ENCODE data around the gene UBQLN4.

Gene UBQLN4

DNA sequence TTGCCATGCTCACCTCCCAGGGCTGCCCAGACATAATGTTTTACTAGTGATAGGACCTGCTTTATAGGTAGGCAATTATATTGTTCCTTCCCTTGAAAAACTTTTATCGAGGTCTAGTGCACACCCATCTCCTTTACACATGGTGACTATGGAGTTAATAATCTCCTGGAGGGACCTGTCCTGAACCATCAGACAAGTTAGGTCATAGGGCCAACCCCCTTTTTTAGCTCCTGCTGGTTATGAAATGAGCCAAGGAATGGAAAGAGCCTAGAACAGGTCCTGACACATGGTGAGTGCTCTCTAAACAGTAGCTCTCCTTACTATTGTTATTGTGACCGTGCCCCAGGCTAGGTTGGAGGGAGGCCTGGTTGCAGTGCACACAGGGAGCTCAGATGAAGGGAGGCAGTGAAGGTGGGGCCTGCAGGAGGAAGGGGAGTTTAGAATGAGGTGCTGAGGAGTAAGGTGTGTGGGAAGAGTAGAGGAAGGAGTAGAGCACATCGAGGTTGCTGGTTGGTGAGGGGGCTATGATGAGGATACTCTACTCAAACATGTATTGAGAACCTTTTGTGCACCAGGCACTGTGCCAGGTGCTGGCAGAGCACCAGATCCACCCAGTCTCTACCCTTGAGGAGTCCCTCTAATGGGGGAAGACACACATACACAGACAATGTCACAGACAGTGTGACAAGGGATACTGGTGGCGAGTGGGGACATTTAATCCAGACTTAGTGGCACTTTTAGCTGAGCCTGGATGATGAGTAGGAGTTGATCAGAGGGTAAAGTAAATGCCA lies 46.8 kb upstream of the UBQLN4 start:
- Histone ChIP-seq H3K9ac (ENCODE audit: low read length) (no peak overlapping the region), H3K27ac (ENCODE audit: low read length) (no peak overlapping the region), H3K27me3 (replicated peaks; ENCODE audit: insufficient read depth, low read length) (no peaks in the 10 kb centered on the region), H3K4me2 (ENCODE audit: low read depth, low read length) (no peak overlapping the region), H3K4me3 (ENCODE audit: low read length) (no peak overlapping the region), H3K36me3 (replicated peaks; ENCODE audit: insufficient read depth, low read length) (no peaks in the 10 kb centered on the region), H3F3A (ENCODE audit: insufficient read depth, low read length) (peaks cover 4% of the 10 kb centered on the region; the same call in 1 of the 2 replicates), H4K20me1 (ENCODE audit: insufficient read depth, low read length) (no peaks in the 10 kb centered on the region), H3K9me2 (replicated peaks; ENCODE audit: insufficient read depth, low read length) (no peaks in the 10 kb centered on the region), H3K9me3 (replicated peaks; ENCODE audit: insufficient read depth, low read length) (no peaks in the 10 kb centered on the region), H3K79me2 (ENCODE audit: low read length) (no peaks in the 10 kb centered on the region), H3K4me1 (ENCODE audit: low read length) (peaks cover 19% of the 10 kb centered on the region), H2AFZ (ENCODE audit: low read length) (no peak overlapping the region)
- TF ChIP-seq, protein P1, sequence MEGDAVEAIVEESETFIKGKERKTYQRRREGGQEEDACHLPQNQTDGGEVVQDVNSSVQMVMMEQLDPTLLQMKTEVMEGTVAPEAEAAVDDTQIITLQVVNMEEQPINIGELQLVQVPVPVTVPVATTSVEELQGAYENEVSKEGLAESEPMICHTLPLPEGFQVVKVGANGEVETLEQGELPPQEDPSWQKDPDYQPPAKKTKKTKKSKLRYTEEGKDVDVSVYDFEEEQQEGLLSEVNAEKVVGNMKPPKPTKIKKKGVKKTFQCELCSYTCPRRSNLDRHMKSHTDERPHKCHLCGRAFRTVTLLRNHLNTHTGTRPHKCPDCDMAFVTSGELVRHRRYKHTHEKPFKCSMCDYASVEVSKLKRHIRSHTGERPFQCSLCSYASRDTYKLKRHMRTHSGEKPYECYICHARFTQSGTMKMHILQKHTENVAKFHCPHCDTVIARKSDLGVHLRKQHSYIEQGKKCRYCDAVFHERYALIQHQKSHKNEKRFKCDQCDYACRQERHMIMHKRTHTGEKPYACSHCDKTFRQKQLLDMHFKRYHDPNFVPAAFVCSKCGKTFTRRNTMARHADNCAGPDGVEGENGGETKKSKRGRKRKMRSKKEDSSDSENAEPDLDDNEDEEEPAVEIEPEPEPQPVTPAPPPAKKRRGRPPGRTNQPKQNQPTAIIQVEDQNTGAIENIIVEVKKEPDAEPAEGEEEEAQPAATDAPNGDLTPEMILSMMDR (IDR thresholded peaks at IDR 0.05; ENCODE audit: low read length) = no peak
- TF ChIP-seq EZH2phosphoT487 (IDR thresholded peaks at IDR 0.05; ENCODE audit: low read length) (no peak), EZH2 (optimal IDR thresholded peaks at IDR 0.05; ENCODE audit: low read depth, low read length) (no peak)
- DNase-seq = no peak

GRCh38 chr1:156099282-156099681 lies 45.7 kb upstream of the UBQLN4 start:
- no peak overlapping the region for H3K4me3 ChIP-seq (ENCODE audit: low read length)
- TF ChIP-seq, protein P1 (IDR thresholded peaks at IDR 0.05; ENCODE audit: low read length) = no peak
- TF ChIP-seq EZH2 (optimal IDR thresholded peaks at IDR 0.05; ENCODE audit: low read depth, low read length) (no peak), EZH2phosphoT487 (IDR thresholded peaks at IDR 0.05; ENCODE audit: low read length) (no peak)
- no peaks in the 10 kb centered on the region for H3K79me2 ChIP-seq (ENCODE audit: low read length)
- H3K9ac ChIP-seq (ENCODE audit: low read length) = no peak overlapping the region
- no peaks in the 10 kb centered on the region for H3K27me3 ChIP-seq (replicated peaks; ENCODE audit: insufficient read depth, low read length)
- no peaks in the 10 kb centered on the region for H3K9me2 ChIP-seq (replicated peaks; ENCODE audit: insufficient read depth, low read length)
- no peaks in the 10 kb centered on the region for H4K20me1 ChIP-seq (ENCODE audit: insufficient read depth, low read length)
- no peak overlapping the region for H3K4me2 ChIP-seq (ENCODE audit: low read depth, low read length)
- no peak for DNase-seq
- H2AFZ ChIP-seq (ENCODE audit: low read length) = no peak overlapping the region
- no peaks in the 10 kb centered on the region for H3K9me3 ChIP-seq (replicated peaks; ENCODE audit: insufficient read depth, low read length)
- H3F3A ChIP-seq (ENCODE audit: insufficient read depth, low read length) = peaks cover 4% of the 10 kb centered on the region; the same call in 1 of the 2 replicates
- H3K36me3 ChIP-seq (replicated peaks; ENCODE audit: insufficient read depth, low read length) = no peaks in the 10 kb centered on the region
- H3K27ac ChIP-seq (ENCODE audit: low read length) = no peak overlapping the region
- H3K4me1 ChIP-seq (ENCODE audit: low read length) = peaks cover 16% of the 10 kb centered on the region

DNA sequence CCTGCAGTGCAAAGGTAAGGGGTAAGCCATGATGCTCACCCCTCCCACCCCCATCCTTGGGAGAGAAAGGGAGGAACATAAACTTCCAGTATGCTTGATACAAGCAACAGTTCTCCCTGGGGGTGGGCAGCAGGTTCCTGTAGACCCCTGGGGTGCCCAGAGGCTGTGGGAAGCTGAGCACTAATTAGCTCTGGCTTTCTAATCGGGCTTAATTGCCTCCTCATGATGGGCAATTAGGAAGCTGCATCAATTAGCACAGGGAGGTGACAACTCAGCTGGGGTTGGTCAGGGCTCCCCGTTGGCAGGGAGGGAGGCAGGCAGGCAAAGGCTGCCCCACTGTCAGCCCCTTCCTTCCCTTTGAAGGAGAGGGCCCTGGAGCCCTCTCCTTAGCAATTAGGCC lies 45.2 kb upstream of the UBQLN4 start:
- Histone ChIP-seq H2AFZ (ENCODE audit: low read length) (no peak overlapping the region), H3K27me3 (replicated peaks; ENCODE audit: insufficient read depth, low read length) (no peaks in the 10 kb centered on the region), H3K36me3 (replicated peaks; ENCODE audit: insufficient read depth, low read length) (no peaks in the 10 kb centered on the region), H3K79me2 (ENCODE audit: low read length) (no peaks in the 10 kb centered on the region), H3F3A (ENCODE audit: insufficient read depth, low read length) (peaks cover 4% of the 10 kb centered on the region; the same call in 1 of the 2 replicates), H3K4me2 (ENCODE audit: low read depth, low read length) (no peak overlapping the region), H3K9me3 (replicated peaks; ENCODE audit: insufficient read depth, low read length) (no peaks in the 10 kb centered on the region), H4K20me1 (ENCODE audit: insufficient read depth, low read length) (no peaks in the 10 kb centered on the region), H3K9me2 (replicated peaks; ENCODE audit: insufficient read depth, low read length) (no peaks in the 10 kb centered on the region), H3K27ac (ENCODE audit: low read length) (no peak overlapping the region), H3K4me1 (ENCODE audit: low read length) (peaks cover 16% of the 10 kb centered on the region), H3K9ac (ENCODE audit: low read length) (no peak overlapping the region), H3K4me3 (ENCODE audit: low read length) (no peak overlapping the region)
- TF ChIP-seq EZH2phosphoT487 (IDR thresholded peaks at IDR 0.05; ENCODE audit: low read length) = no peak
- TF ChIP-seq, protein P1 (IDR thresholded peaks at IDR 0.05; ENCODE audit: low read length) = no peak
- TF ChIP-seq EZH2 (optimal IDR thresholded peaks at IDR 0.05; ENCODE audit: low read depth, low read length) = no peak
- DNase-seq = no peak

All from MM.1S (cell line).